MV-4-11 (cell line): ENCODE results near the gene NSMCE4A.
"Not testable (repeated sequence)": the region's sequence is repeated elsewhere in the genome, so short reads cannot be mapped to it uniquely, and the experiment has no call there.

Experiments
- DNase-seq: peaks from one replicate; lab custom pipeline; 2025; lab: John Stamatoyannopoulos, UW

The NSMCE4A gene

DNA sequence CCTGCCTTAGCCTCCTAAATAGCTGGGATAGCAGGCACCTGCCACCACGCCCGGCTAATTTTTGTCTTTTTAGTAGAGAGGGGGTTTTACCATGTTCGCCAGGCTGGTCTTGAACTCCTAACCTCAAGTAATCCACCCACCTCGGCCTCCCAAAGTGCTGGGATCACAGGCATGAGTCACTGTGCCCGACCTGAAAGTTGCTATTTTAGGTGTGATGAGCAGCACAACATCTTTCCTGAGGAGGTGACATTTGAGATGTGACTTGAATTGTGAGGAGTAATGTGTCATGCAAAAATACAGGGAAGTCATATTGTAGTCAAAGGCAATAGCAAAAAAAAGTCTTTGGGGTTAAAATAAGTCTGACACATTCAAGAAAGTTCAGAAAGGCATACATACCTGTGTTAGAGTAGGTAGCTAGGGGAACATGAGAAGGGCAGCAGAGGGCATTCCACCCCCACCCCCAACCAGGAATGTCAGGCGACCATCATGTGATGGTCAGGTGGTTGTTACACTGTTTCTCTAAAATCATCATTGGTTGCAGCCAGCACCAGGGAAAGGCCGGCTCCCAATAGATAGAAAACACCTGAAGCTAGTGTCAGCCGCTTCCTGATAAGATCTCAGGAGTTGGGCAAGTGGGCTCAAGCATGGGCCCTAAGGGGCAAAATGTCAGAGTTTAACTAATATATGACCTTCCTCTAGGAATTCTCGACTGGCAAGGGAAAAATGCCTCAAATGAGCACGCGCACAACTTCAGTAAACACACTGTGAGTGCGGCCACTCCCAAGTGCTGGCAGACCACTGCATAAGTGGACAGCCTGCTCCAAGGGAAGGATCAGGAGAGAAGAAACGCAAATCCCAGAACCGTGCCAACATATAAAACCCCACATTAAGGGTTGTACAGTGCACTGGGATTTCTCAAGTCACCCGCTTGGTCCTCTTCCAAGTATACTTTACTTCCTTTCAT, 13.6 kb upstream of the NSMCE4A start, which contains the start of gene TACC2:
Gene TACC2 (plus strand): TSS at position 803 of the 964 bp plus-strand sequence. CDS start 32,819 bp downstream, outside the sequence.
- DNase-seq, result no peak

DNA sequence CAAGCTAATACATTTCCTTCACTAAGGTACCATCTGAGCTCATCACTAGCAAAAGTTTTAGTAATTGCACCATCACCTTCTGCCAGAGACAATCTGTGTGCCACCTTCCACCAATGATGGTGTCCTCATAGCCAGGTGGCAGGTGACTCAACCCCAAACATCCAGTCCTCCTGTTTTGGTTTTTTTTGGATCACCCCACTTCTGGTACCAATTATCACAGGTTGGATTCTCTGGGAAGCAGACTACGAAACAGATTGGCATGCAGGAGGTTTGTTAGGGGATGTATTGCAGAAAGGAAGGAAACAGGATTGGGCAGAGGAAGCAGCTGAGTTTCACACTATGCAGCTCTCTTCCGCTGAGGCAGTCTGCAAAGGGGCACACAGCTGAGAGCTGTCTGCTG, 9.4 kb upstream of the NSMCE4A start:
- DNase-seq, result no peak

DNA sequence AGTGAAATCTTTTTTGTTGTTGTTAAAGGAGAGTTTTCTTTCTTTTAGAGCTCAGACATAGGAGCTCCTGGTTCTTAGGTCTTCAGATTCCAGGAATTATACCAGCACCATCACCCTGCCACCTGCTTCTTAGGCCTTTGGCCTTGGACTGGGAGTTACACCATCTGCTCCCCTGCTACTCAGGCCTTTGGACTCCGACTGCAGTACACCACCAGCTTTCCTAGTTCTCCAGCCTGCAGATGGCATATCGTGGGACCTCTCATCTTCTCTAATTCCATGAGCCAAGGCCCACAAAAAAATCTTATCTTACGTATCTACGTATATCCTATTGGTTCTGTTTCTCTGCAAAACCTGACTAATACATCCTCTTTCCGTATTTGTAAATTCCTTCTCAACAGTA, 8.8 kb upstream of the NSMCE4A start:
- DNase-seq, result no peak

DNA sequence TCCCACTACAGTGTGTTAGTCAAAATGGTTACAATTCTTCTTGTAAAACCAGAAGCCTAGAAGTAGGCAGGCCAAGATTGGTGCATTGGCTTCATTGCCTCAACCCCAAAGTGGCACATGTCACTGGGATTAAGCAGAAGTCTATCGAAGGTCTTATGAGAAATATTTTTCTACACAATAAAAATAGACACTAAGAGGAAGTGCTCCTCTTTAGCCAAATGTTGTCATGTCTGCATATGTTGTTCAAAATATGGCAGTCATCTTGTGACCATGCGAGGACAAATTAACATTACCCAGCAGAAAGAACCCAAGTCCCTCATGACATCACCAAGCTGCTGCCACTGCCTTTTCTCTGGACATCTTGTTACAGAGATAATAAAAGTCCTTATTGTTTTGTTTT, 6.3 kb upstream of the NSMCE4A start:
- DNase-seq, result peak; percentile 51

DNA sequence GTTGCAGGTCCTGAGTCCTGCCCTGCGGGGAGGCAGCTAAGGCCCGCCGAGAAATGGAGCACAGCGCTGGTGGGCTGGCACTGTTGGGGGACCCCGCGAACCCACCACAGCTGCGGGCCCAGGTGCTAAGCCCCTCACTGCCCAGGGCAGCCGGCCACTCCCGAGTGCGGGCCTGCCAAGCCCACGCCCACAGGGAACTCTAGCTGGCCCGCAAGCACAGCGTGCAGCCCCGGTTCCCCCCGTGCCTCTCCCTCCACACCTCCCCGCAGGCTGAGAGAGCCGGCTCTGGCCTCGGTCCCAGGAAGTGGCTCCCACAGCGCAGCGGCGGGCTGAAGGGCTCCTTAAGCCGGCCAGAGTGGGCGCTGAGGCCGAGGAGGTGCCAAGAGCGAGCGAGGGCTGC, 3.5 kb upstream of the NSMCE4A start:
- no peak for DNase-seq

DNA sequence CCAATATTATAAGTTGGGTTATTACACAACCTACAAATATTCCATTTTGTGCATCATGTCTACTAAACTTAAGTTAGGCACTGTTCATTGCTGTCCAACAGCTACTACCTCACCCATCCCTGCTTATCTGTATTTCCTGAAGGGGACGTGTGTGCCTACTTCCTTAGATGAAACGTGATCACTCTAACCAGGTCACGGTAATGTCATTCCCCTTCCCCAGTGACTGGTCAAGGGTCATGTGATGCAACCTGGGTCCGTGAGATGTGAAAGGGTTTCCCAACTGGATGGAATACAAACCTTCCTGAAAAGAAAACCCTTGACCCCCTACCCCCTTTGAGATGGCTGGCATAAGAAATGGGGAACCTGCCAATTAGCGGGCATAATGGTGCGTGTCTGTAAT, 1.6 kb upstream of the NSMCE4A start:
- no peak for DNase-seq

DNA sequence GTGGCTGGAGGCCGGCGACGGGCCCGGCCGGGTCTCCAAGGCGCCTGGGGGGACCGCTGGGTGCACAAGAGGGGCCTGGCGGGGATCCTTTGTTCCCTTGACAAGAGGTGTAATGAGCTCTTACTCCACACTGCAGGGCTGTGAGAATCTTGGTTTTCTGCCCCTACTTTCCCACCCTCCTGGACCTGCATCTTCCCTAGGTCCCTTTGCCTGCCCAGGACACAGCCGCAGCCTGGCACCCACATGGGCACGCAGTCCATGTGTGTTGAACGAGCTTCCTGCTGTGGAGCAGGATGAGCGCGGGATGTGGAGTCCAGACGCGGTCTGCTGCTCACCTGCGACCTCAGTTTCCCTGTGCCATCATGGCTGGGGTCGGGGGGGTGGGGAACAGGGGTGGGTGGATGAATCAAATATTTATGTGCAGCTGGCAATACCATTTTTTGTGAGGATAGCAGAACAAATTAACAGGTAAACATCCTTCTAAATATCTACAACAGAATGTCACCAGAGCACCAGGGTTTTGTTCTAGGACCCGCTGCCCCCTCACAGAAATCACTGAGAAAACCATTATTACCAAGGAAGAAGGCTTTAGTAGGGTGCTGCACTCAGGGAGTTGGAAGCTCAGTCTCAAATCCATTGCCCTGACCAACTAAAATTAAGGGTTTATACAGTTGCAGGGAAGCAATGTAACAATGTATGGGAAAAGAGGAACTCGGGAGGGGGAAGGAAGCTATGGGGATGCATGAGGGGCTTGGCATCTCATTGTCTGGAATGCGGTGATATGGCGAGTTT, 474 bp upstream of the NSMCE4A start:
- no peak for DNase-seq

DNA sequence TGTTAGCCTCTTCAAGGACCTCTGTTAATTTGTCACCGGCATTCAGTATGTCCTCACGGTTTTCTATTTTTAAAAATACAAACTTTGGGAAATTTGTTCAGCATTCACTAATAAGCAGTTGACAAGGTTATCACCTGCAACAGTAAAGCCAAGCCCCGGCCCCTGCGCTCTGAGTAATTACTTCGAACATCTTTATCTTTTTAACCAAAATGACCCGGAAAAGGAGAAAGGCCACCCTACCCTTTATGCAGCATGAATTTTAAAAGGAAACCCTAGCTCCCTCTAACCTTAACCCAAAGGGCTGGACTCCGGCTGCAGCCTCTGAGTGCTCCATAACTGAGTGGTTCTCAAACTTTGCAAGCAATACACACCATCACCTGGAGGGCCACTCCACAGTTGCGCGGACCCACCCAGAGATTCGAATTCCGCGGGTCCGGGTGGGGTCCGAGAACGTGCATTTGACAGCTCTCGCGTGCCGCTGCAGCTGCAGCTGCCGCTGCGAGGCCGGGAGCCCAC, 940 bp downstream of the NSMCE4A start:
- no peak for DNase-seq

DNA sequence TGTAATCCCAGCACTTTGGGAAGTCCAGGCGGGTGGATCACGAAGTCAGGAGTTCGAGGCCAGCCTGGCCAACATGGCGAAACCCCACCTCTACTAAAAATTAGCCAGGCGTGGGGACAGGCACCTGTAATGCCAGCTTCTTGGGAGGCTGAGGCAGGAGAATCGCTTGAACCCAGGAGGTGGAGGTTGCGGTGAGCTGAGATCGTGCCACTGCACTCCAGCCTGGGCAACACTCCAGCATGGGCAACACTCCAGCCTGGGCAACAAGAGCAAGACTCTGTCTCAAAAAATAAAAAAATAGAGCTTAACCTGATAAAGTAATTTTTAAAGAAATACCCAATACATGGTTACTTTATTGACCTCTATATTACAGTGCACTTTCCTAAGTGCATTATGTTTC, 5.9 kb downstream of the NSMCE4A start:
- not testable (repeated sequence) for DNase-seq

DNA sequence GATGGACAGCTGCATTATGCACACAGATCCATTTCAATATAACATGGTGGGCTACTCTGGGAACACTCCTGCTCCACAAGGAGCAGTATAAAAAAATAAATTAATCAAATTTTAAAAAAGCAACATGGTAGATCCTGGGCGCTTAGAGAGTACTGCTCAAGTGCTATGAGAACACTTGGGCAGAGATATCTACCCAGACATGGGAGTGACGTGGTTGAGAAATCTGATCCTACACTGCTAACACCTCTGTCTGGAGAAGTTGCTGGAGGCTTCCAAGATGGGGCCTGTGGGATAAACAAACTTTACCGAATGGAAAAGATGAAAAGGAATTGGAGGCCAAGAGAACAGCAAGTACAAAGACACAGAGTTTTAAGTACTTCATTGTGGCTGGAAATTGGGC, 9.0 kb downstream of the NSMCE4A start:
- no peak for DNase-seq

DNA sequence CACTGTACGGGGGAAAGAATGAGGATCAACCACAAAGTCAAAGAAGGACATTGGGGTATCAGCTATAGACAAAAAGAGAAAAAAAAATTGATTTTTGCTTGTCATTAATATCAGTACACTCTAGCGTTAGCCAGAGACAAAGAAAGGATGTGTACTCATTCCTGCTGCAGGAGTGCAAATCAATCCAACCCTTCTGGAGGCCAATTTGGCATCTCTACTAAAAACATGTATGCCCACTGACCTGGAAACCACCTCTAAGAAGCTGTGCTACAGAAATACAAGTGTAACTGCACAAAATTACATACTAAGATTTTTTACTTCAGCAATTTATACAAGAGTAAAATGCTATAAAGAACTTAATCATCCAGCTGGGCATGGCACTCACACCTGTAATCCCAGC, 13.6 kb downstream of the NSMCE4A start:
- no peak for DNase-seq

DNA sequence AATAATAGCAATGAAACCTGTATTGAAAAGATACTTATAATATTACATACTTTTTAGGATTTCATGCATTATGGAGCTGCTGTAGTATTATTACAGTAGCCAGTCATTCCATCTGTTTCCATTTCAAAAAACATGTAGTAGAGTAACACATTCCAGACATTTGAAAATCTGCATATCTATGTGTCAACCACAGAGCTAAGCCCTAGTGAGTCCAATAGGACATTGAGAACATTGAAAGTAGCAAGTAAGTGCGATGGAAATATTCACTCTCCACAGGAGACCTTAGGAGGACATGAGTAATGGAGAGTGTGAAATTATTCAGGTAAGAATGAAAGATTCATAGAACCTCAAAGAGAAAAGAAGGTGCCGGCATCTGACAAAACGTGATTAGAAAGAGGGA, 15.3 kb downstream of the NSMCE4A start:
- no peak for DNase-seq

DNA sequence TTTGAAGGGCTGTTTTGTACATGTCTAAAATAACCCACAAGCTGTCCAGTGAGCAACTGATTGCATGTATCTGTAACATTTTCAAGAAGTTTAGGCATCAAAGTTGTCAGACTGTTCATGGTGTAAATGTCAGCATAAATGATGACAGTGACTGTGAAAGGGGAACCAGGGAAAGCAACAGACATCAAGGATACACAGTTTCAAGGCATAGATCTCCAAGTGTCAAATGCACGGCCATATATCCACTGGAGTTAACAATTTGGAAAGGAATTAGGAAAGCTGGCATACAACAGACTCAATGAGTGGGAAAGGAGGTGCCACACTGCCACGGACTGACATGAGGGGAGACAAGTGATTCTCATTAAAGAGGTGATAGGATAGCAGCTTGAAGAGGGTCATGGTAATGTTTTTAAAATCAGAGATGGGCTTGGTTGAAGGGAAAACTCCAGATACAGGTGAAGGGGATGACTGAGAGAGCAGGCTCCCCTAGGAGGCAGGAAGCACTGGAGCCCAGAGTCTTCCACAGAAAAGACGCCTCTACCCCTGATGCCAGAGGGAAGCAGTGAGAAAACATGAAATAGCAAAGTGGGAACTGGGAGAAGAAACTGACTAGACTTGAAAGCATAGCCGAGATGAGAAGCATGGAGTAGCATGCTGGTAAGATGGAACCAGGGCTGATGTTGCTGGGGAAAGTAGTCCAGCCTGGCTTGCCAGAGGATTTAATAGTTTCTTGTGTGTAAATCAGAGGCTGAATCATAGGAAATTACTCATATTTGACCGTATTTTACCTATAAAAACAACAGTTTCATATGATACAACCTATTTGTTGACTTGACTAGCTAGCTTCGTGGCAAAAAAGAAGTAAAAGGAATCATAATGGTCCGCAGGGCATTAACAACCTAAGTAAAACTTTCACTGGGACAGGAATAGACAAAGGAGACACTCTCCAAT, 18.6 kb downstream of the NSMCE4A start:
- DNase-seq, result peak; percentile 46

DNA sequence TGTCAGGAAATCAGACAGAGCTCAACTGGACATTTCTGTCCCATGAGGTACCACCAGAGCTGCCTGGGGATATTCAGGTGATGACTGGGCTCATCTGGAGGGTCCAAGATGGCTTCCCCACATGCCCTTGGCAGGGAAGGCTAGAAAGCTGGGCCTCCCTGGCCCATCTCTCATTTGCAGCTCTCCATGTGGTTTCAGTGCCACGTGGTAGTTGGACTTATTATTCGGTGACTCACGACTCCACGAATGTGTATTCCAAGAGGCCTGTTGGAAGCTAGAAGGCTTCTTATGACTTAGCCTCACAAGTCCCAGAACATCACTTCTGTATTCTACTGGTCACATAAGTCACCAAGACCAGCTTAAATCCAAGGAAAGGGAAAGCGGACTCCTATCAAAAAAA, 22.8 kb downstream of the NSMCE4A start:
- DNase-seq, result no peak

DNA sequence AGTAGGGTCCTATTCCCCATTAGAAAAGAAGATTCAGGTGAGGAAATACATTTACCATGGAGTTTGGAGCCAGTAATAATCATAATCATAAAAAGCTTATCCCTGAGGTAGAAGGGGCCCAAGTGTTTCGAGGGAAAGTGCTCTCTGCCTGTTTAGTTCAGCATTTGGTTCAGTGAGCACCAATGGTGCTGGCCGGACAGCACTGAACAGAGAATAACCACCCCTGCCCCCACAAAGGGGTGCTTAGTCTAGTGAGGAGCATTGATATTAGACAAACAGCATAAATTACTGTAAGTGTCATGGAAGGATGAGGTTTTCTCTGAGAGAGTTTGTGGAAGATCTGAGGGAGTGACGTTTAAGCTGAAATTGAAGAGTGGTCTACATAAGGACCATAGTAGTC, 25.6 kb downstream of the NSMCE4A start:
- DNase-seq, result no peak

DNA sequence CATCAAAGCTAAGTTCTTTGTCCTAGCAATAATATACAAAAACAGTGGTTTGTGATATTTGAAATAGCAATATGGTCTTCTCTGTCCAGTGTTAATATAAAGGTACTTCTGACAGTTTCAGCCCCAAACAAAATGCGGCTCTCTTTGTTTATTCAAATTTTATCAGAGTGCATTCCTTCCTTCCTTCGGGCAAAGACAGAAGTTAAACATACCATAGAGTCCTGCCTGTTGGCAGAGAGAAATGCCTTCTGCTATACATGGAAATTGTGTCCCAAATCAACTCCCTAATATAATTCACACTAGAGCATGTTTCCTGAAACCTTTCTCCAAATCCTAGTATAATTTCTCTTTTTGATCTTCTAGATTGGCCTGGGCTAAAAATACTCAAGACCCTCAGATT, 26.0 kb downstream of the NSMCE4A start:
- no peak for DNase-seq

DNA sequence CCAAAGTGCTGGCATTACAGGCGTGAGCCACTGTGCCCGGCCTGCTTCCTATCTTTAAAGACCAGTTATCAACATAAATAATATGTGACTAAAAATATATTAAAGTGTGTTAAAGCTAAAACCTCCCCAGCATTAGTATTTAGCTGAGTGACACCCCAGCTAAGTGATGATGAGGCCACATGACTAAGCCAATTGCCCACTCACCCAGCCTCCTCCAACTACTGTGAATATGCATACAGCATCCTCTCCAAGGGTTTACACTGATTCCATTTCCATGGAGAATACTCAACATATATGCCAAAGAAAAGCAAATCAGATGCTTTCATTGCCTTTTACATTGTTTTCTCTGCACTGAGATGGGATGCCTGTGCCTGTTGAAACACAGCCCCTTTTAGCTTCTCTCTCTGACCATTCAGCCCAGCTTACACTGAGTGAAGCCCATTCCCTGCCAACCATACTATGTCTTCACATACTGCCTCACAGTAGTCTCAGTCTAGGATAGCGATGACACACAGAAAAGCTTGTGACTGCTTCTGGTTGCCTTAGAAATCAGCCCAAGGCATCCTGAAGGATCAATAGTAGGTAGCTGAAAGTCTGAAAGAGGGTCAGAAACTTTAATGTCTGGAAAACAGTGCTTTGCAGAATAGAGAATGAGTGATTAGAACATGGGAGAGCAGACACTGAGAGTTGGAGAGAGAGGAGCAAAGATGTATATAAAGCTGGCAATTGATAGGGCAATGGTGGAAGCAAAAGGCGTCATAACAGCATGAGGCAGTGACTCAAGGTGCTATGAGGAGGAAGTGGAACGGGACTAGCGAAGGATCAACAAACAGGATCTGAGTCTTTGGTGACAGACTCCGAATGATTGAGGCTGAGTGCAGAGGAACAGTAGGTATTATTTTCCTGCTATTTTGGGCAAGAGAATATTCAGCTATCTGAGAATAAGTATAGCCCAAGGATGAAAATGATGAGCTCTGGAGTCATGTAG, 27.4 kb downstream of the NSMCE4A start:
- DNase-seq, result peak; percentile 19

DNA sequence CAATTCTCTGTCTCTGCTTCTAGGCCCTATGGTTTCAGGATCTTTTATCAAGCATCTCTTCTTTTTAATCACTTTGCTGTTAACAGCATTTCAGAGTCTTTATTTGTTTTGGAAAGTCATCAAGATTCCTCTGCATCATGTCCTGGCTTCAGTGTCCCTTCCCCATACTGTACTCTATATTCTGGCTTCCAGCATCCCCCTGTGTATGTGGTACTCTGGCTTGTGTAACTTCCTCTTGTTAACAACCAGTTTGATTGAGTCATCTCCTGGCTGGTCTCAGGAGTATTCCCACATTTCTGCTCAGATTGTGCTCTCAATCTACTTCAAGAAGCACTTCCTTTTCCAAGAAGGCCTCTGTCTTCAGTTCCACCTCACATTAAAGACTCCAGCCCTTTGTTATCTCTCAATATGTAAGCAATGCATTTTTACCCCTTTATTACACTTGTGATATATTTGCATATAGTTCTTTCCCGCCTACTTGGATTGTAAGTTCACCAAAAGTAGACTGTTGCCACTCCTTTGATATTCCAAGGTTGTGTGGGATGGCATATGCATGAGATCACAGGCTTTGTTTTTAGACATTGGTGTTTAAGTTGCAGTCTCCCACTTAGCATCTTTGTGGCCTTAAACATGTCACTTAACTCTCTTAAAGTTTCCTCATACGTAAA, 32.1 kb downstream of the NSMCE4A start:
- peak; percentile 90 for DNase-seq

DNA sequence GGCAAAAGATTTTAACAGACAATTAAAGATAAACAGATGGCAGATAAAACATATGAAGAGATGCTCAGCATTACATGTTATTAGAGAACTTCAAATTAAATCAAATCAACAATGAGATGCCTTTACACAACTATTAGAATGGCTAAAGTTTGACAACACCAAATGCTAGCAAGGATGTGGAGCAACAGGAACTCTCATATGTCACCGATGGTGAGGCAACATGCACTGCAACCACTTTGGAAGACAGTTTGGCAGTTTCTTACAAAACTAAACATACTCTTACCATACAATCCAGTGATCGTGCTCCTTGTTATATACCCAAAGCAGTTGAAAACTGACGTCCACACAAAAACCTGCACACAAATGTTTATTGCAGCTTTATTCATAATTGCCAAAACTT, 33.5 kb downstream of the NSMCE4A start:
- no peak for DNase-seq

DNA sequence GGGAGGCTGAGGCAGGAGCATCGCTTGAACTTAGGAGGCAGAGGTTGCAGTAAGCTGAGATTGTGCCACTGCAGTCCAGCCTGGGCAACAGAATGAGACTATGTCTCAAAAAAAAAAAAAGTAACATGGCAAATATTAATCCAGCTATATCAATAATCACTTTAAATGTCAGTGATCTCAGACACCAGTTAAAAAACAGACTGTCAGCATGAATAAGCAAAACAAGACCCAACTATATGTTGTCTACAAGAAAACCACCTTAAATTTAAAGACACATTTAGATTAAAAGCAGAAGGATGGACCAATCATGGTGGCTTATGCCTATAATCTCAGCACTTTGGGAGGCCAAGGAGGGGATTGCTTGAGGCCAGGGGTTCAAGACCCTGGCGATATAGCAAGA, 38.7 kb downstream of the NSMCE4A start:
- DNase-seq, result no peak
